HG03442 (cell line): Measurements from ENCODE around the gene EML6.

Experiments
- ATAC-seq: cut with Tn5 transposase; IDR thresholded peaks from one replicate; pipeline ENCODE4 v1.9.1; 2021; ENCODE audit warnings: mild to moderate bottlenecking, moderate library complexity; ENCODE audit not compliant: unreplicated experiment

The EML6 gene

DNA sequence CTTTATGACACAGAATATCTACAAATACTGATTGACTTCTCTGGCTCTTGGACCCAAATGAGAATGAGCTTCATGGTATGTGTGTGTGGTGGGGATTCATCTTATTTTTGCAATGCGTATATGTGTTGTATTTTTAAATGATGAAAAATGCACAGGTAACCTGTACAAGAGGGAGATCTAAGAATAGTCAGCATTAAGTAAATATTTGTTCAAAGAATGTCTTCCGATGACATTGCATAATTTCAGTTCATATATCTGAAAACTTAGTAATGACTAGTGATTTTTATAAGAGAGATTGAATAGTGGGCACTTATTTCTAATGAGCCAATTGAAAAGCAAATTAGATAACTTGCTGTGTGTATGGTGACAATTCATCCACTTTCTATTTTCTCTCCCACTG, 66.4 kb downstream of the EML6 start:
- no peak for ATAC-seq

- no peak for ATAC-seq
These were observed 68.4 kb downstream of the EML6 start for GRCh38 chr2:54791831-54792230.

DNA sequence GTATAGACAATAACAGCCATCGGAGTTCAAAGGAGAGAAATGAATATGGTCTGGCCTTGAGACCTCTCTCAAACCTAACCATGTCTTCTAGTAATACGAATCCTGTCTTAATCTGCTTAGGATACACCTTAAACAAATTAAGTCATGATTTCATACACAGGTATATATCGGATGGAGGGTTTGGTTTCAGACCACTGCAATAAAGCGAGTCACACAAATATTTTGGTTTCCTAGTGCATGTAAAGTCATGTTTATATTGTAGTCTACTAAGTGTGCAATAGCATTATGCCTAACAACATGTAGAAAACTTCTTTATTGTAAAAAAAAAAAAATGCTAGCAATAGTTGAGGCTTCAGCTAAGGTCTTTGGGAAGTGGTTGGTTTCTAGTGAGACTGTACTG, 73.8 kb downstream of the EML6 start:
- no peak for ATAC-seq

GRCh38 chr2:54801352-54801751, 77.9 kb downstream of the EML6 start:
- no peak for ATAC-seq

GRCh38 chr2:54803783-54804751, 80.6 kb downstream of the EML6 start:
- ATAC-seq = no peak

DNA sequence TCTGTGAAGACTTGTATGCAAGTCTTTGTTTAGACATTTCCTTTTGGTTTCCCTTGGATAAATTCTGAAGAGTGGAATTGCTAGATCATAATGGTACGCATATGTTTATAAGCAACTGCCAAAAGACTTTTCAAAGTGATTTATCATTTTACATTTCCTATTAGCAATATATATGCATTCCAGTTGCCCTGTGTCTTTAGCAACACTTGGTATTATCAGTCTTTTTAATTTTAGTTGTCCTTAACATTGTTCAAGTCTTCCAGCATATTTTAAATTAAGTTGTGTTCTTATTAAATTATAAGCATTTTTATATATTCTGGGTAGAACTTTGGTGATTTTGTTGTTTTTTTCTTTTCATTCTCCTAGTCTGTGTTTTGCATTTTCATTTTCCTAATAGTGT, 81.8 kb downstream of the EML6 start:
- ATAC-seq = no peak

DNA sequence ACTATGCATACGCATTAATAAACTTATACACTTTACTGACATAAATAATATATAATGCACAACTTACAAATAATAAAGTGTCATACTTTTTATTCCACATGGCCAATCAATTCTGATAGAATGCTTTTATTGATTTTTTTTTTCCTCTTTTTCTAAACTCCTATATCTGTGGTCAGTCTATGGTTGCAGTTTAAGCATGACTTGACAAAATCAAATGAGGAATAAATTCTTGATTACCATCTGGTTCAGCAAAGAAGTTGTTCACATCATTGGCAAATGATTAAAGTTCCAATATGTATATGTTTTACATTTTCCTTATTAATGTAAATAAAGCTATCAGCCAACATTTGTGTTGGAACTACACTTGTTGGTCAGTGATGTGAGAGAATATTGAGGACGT, 83.5 kb downstream of the EML6 start:
- no peak for ATAC-seq

DNA sequence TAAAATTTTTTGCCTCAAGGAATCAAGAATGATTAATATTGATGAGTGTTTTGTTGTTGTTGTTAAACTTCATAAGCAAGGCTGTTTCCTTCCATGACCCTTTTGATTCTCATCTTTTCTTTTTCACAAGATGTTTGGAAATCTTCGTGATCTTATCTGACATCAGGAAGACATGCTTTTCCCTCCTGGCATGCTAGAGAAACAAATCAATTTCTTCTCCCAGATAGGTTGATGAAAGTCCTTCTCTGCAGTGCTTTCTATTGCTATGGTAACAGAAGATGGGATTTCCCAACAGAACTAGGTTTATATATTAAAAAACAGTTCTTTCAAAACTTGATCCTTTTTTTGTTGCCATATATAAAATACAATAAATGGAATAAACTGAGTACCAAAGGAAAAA, 85.2 kb downstream of the EML6 start:
- ATAC-seq = no peak

GRCh38 chr2:54809819-54810218, 86.4 kb downstream of the EML6 start:
- ATAC-seq = no peak

- no peak for ATAC-seq
These were observed 86.8 kb downstream of the EML6 start for GRCh38 chr2:54810246-54810645.

- no peak for ATAC-seq
These were observed 90.1 kb downstream of the EML6 start for GRCh38 chr2:54813584-54813983.

- no peak for ATAC-seq
These were observed 91.1 kb downstream of the EML6 start for GRCh38 chr2:54814389-54815147.

GRCh38 chr2:54815148-54815539, 91.7 kb downstream of the EML6 start:
- no peak for ATAC-seq

- ATAC-seq = no peak
These were observed 94.8 kb downstream of the EML6 start for GRCh38 chr2:54818226-54818625.

DNA sequence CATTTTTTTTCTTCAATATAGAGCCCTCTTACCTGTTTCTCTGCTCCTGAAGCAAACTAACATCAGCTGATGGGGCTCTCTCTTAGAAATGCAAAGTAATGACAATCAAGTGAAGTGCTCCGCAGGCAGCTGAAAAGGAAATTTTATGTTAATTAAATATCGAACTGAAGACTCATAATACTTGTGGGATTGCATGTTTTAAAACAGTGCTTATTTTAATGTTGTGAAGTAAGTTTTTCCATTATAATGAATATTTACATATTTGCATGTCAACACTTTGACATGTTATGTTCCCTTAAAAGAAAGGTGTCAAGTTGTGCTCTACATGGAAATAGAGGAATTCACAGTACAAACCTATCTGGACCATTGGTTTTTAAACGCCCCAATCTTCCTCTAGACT, 97.1 kb downstream of the EML6 start:
- no peak for ATAC-seq

GRCh38 chr2:54824567-54824966, 101.1 kb downstream of the EML6 start:
- no peak for ATAC-seq

- ATAC-seq = no peak
These were observed 107.1 kb downstream of the EML6 start for GRCh38 chr2:54830546-54830945.

- ATAC-seq = no peak
These were observed 108.0 kb downstream of the EML6 start for GRCh38 chr2:54831480-54831879.

DNA sequence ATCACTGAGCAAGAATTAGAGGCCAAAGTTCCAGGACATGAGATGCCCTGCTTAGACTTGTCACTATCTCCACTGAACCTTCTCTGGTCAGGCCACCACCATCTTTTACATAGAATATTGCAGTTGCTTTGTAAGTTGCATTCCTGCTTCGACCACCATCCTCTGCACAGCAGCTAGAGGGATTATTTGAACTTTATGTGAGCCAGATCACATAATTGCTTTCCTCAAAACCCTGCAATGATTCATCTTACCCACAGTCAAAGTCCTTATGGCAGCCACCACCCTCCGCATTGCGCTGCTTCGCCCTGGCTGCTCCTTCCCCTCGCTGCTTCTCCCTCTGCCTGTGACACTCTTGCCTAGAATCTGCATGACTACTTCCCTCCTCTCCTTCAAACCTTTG, 111.3 kb downstream of the EML6 start:
- no peak for ATAC-seq

DNA sequence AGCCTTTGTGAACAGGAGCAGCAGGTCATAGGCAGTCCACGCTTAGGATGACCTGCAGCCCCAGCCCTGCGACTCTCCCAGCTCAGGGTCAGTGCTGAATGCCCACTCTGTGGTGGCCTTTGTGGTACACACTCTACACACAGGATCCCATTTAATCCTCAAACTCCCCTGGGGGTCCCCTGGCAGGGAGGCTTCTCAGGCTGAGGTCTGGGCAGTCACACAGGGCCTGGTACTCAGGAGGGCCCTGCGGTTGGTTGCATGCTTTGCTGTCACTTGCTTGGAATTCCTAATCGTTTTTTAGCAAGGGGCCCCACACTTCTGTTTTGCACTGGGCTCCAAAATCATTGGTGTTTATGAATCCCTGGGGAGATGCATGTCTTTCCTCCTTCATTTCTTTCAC, 113.0 kb downstream of the EML6 start:
- ATAC-seq = no peak

DNA sequence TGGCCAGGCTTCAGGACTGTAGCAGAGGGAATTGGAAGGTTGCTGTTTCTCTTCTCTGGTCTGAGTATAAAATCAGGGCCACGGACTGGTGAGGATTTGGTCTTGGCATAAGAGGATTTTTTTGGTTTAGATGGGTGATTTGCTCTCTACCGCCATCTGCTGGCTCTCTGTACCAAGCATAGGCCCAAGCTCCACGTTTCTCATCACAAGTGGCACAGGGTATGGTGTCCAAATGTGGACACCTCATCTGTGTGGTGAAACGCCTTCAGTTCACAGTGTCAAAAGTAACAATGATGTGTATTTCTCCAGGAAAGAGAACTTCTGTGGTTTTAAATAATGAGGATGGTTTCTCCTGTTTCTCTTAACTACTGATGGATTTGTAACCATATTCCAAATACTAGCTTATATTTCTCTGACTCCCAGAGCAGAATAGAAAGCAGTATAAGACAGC, 115.1 kb downstream of the EML6 start:
- no peak for ATAC-seq
